Stimulated activated CD8-positive, alpha-beta memory T cell treated with anti-CD3 and anti-CD28 coated beads, Interleukin-2, amount 100 ng/mL, for 1 hour (primary cell): ENCODE data around the gene TBC1D17.
A peak's percentile ranks its signal among the peaks of the same experiment; 100 is the strongest.

ENCODE experiments used
- DNase-seq, 2 donors: peaks; one replicate each; pipeline ENCODE4 v3.0.0-alpha.2; 2020; ENCODE audit warnings: low read depth in 2 of 2

The TBC1D17 gene

GRCh38 chr19:49894011-49894664, 16.6 kb downstream of the TBC1D17 start:
- no peak for DNase-seq

GRCh38 chr19:49894879-49895565, 17.5 kb downstream of the TBC1D17 start:
- DNase-seq = no peak

- DNase-seq = no peak
Measured at GRCh38 chr19:49895566-49896297, 18.2 kb downstream of the TBC1D17 start.

- DNase-seq = peak; percentile 23 to 37
Measured at GRCh38 chr19:49896863-49897621, 19.5 kb downstream of the TBC1D17 start, which contains the start of gene IL4I1. Gene IL4I1 (minus strand): TSS chr19:49896887. CDS start chr19:49896160, 727 bp downstream.

- DNase-seq = no peak
Measured at GRCh38 chr19:49904136-49904535, 26.6 kb downstream of the TBC1D17 start.

GRCh38 chr19:49906879-49907564, 29.5 kb downstream of the TBC1D17 start:
- DNase-seq = no peak

- DNase-seq = no peak
Measured at GRCh38 chr19:49907745-49908446, 30.4 kb downstream of the TBC1D17 start.

- no peak for DNase-seq
Measured at GRCh38 chr19:49908480-49909420, 31.2 kb downstream of the TBC1D17 start.

GRCh38 chr19:49910179-49910578, 32.7 kb downstream of the TBC1D17 start:
- DNase-seq = no peak

- no peak for DNase-seq
Measured at GRCh38 chr19:49911381-49912145, 34.1 kb downstream of the TBC1D17 start.

GRCh38 chr19:49912965-49913685, 35.6 kb downstream of the TBC1D17 start:
- no peak for DNase-seq

GRCh38 chr19:49913720-49914119, 36.2 kb downstream of the TBC1D17 start:
- DNase-seq = no peak

- no peak for DNase-seq
Measured at GRCh38 chr19:49915271-49915670, 37.8 kb downstream of the TBC1D17 start.

- no peak for DNase-seq
Measured at GRCh38 chr19:49916839-49917733, 39.6 kb downstream of the TBC1D17 start.

- DNase-seq = no peak
Measured at GRCh38 chr19:49918089-49918488, 40.6 kb downstream of the TBC1D17 start.

GRCh38 chr19:49920624-49921363, 43.3 kb downstream of the TBC1D17 start:
- no peak for DNase-seq
